ENCODE measurements around the gene TAP2. TPM values are rescaled to one million over a fixed set of nuclear protein-coding genes. Genes with fewer than 3 reads are reported as not detected.
A peak's percentile ranks its signal among the peaks of the same experiment; 100 is the strongest.

The TAP2 gene
- total RNA-seq (2.6 and 5.1 TPM in 2 replicates), polyA plus RNA-seq (2.1 and 2.5 TPM in 2 replicates)

DNA sequence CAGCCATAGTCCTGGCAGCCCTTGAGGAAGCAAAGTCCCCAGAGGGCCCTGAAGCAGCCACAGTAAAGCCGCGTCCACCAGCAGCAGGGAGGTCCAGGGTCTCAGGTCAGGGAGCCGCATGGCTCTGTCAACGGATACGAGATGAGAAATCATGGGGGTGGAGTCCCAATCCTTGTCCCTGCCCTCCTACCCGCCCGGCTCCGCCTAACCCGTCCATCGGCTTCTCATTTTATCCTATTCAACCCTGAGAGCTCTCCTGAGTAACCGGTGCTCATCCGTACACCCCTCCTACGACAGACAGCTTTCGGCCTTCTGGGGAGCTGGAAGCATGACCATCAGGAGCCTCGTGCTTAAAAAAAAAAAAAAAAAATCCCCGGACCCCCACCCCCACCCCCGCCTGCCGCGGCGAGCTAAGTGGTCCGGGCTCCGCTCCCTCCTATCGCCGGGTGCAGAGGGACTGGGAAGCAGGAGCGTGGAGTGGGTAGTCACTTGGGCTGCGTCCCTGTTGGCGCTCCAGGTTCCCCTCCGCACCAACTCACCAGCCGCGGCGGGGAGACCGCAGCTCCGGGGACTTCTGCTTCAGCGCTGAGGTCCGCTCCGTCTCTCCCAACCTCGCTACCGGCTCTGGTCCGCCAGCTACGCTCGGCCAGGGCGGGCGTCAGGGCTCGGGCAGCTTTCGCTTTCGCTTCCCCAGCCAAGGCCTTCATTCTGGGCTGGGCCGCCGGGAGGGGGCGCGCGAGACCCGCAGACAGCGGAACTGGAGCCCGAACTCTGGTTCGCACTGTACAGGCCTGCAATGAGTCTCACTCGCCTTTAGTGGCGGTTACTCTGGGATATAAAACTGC, at the start of gene TAP2:
Gene TAP2 (minus strand): TSS at position 626 of the 845 bp plus-strand sequence. CDS start 506 bp downstream, at position 120.
- H3K27ac ChIP-seq: peak within 1 kb of the TSS; percentile 59
- H3K4me3 ChIP-seq: peak within 1 kb of the TSS; percentile 85
- peak; percentile 94 for DNase-seq (ENCODE audit: low read depth in 1 of 2, low spot score in 1 of 2)
- TF ChIP-seq, protein P1, sequence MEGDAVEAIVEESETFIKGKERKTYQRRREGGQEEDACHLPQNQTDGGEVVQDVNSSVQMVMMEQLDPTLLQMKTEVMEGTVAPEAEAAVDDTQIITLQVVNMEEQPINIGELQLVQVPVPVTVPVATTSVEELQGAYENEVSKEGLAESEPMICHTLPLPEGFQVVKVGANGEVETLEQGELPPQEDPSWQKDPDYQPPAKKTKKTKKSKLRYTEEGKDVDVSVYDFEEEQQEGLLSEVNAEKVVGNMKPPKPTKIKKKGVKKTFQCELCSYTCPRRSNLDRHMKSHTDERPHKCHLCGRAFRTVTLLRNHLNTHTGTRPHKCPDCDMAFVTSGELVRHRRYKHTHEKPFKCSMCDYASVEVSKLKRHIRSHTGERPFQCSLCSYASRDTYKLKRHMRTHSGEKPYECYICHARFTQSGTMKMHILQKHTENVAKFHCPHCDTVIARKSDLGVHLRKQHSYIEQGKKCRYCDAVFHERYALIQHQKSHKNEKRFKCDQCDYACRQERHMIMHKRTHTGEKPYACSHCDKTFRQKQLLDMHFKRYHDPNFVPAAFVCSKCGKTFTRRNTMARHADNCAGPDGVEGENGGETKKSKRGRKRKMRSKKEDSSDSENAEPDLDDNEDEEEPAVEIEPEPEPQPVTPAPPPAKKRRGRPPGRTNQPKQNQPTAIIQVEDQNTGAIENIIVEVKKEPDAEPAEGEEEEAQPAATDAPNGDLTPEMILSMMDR (IDR thresholded peaks at IDR 0.05; ENCODE audit: low read depth, low read length): peak; percentile 91
- H3K4me1 ChIP-seq (ENCODE audit: low read depth): peaks cover 5% of the 10 kb centered on the region
- peaks cover 48% of the 10 kb centered on the region for H3K27me3 ChIP-seq
- H3K36me3 ChIP-seq: no peaks in the 10 kb centered on the region
- no peaks in the 10 kb centered on the region for H3K9me3 ChIP-seq (ENCODE audit: low read depth)

DNA sequence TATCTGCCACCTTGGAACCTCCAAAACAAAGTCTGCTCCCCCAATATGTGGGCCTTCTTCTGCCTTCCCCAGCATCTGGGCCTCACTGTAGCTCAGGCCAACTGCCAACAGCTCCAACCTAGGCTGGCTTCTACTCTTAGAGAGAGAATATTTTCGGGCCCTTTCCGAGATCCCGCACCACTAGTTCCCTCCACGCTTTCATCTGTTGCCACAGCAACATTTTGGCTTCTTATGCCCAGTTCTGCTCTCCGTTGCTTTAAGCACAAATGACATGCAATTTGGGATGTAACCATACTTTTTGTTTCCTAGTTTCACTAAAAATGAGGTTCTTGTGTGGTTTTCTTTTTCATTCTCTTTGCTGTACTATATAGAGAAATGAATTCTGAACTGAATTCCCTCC, 49.1 kb upstream of the TAP2 start:
- TF ChIP-seq, protein P1 (IDR thresholded peaks at IDR 0.05; ENCODE audit: low read depth, low read length): no peak
- Histone ChIP-seq H3K27me3 (peaks cover 4% of the 10 kb centered on the region), H3K27ac (no peak overlapping the region), H3K4me3 (no peak overlapping the region), H3K9me3 (ENCODE audit: low read depth) (no peaks in the 10 kb centered on the region), H3K36me3 (no peaks in the 10 kb centered on the region), H3K4me1 (ENCODE audit: low read depth) (no peaks in the 10 kb centered on the region)
- DNase-seq (ENCODE audit: low read depth in 1 of 2, low spot score in 1 of 2): no peak

DNA sequence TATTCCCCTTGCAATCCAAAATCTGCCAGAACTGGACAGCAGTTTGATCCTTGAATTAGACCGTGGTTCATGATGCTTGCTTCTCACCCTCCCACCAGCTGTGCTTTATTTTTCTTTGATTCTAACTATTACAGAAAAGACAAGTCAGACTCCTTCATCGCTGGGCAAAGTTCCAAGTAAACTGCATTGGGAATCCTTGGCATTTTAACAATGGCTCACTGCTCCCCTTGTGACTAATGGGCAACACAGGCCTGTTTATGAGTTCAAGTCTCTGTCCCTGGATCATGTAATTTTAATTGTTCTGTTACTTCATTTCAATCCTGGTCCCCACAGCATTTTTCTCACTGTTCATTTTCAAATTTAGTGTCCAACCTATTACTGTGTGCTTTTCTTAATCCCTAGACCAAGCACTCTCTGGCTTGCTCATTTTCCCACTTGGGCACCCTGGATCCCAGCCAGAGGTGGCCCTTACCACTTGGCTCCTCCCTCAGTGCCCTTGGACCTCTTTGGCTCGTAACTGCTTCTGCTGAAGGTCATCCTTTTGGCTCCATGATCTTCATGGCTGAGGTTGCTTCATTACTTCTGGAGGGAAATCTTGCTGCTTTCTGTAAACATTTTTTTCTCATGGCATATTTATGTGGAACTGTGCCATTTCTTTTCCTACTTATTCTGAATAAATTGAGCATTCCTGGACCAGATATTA, 48.3 kb upstream of the TAP2 start:
- no peaks in the 10 kb centered on the region for H3K36me3 ChIP-seq
- peak; percentile 4 to 76 for DNase-seq (ENCODE audit: low read depth in 1 of 2, low spot score in 1 of 2)
- no peak overlapping the region for H3K27ac ChIP-seq
- H3K9me3 ChIP-seq (ENCODE audit: low read depth): no peaks in the 10 kb centered on the region
- no peak overlapping the region for H3K4me3 ChIP-seq
- TF ChIP-seq, protein P1 (IDR thresholded peaks at IDR 0.05; ENCODE audit: low read depth, low read length): no peak
- H3K27me3 ChIP-seq: peaks cover 4% of the 10 kb centered on the region
- H3K4me1 ChIP-seq (ENCODE audit: low read depth): no peaks in the 10 kb centered on the region

DNA sequence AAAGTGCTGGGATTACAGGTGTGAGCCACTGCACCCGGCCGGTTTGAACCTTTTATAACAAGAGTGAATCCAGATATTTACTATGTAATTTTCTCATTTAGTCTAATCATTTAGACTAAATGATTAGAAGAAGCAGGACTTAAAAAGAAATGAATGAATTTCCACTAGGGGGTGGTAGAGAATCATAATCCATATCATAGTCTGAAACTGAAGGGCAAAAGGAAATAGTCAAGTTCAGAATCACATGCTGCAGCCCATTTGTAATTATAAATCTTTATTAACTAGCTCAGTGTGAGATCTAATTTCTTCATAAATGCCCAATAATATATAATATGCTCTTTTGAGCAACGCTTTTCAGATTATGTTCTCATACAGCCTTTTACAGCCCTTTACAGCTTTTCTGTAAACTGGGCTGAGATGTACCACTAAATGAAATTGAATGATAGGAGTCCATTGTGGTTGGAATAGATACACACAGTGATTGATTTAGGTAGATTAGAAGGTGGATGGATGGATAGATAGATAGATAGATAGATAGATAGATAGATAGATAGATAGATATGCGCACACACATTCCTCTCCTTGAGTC, 47.3 kb upstream of the TAP2 start:
- Histone ChIP-seq H3K9me3 (ENCODE audit: low read depth) (no peaks in the 10 kb centered on the region), H3K4me1 (ENCODE audit: low read depth) (no peaks in the 10 kb centered on the region), H3K27ac (no peak overlapping the region), H3K27me3 (peaks cover 4% of the 10 kb centered on the region), H3K4me3 (no peak overlapping the region), H3K36me3 (no peaks in the 10 kb centered on the region)
- TF ChIP-seq, protein P1 (IDR thresholded peaks at IDR 0.05; ENCODE audit: low read depth, low read length): peak; percentile 49
- DNase-seq (ENCODE audit: low read depth in 1 of 2, low spot score in 1 of 2): peak; percentile 81 to 84

DNA sequence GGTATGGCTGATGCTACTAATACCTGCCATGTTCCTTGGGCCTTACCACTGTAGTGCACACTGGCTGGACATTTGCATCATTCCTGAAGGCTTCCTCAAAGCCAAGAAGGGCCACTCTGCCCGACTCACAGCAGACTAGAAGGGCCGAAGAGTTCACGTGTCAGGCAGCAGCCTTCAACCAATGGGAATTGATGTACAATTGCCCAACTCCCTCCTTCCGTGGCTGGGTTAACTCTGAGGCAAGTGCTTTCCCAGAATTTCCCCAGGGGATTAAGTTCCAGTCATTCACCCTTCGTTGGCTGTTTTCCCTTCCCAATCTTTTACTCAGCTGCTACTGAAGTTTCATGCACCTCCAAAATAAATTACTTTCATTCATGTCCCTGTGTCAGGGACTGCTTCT, 45.2 kb upstream of the TAP2 start:
- Histone ChIP-seq H3K4me1 (ENCODE audit: low read depth) (no peaks in the 10 kb centered on the region), H3K4me3 (no peak overlapping the region), H3K27me3 (no peaks in the 10 kb centered on the region), H3K27ac (no peak overlapping the region), H3K36me3 (no peaks in the 10 kb centered on the region), H3K9me3 (ENCODE audit: low read depth) (no peaks in the 10 kb centered on the region)
- TF ChIP-seq, protein P1 (IDR thresholded peaks at IDR 0.05; ENCODE audit: low read depth, low read length): no peak
- DNase-seq (ENCODE audit: low read depth in 1 of 2, low spot score in 1 of 2): peak; percentile 9 to 92

Data from cardiac muscle cell (in vitro differentiated cells and primary cell).